ENCODE results near the gene MYO7B. TPM values are rescaled to one million over a fixed set of nuclear protein-coding genes. Genes with fewer than 3 reads are reported as not detected.

The MYO7B gene
- total RNA-seq, 4 donors from 2014 or later: 0.12 to 1.3 (median 0.42) TPM

GRCh38 chr2:127581516-127582490, 46.3 kb downstream of the MYO7B start:
- DNase-seq (ENCODE audit: low spot score) (no peak), ATAC-seq (ENCODE audit: low FRiP score) (no peak)
- no peak for TF ChIP-seq CTCF (IDR thresholded peaks at IDR 0.05)

- no peak for TF ChIP-seq CTCF (IDR thresholded peaks at IDR 0.05)
- no peak for DNase-seq (ENCODE audit: low spot score)
- ATAC-seq (ENCODE audit: low FRiP score): no peak
Measured at GRCh38 chr2:127582863-127583861, 47.7 kb downstream of the MYO7B start.

GRCh38 chr2:127584047-127584446, 48.6 kb downstream of the MYO7B start:
- TF ChIP-seq CTCF (IDR thresholded peaks at IDR 0.05): no peak
- no peak for DNase-seq (ENCODE audit: low spot score)
- no peak for ATAC-seq (ENCODE audit: low FRiP score)

- ATAC-seq (ENCODE audit: low FRiP score) (no peak), DNase-seq (ENCODE audit: low spot score) (no peak)
- no peak for TF ChIP-seq CTCF (IDR thresholded peaks at IDR 0.05)
Measured at GRCh38 chr2:127584516-127585033, 49.1 kb downstream of the MYO7B start.

- ATAC-seq (ENCODE audit: low FRiP score) (no peak), DNase-seq (ENCODE audit: low spot score) (no peak)
- no peak for TF ChIP-seq CTCF (IDR thresholded peaks at IDR 0.05)
Measured at GRCh38 chr2:127585270-127585807, 49.9 kb downstream of the MYO7B start.

GRCh38 chr2:127586136-127586535, 50.7 kb downstream of the MYO7B start:
- TF ChIP-seq CTCF (IDR thresholded peaks at IDR 0.05): no peak
- no peak for ATAC-seq (ENCODE audit: low FRiP score)
- no peak for DNase-seq (ENCODE audit: low spot score)

Measured in omental fat pad (tissue), 4 donors.